NCI-H524 (cell line): ENCODE results near the gene BTRC.

ENCODE experiments used
- DNase-seq, 2 experiments: peaks; one replicate each; lab custom pipeline; 2025; lab: John Stamatoyannopoulos, UW

The BTRC gene

DNA sequence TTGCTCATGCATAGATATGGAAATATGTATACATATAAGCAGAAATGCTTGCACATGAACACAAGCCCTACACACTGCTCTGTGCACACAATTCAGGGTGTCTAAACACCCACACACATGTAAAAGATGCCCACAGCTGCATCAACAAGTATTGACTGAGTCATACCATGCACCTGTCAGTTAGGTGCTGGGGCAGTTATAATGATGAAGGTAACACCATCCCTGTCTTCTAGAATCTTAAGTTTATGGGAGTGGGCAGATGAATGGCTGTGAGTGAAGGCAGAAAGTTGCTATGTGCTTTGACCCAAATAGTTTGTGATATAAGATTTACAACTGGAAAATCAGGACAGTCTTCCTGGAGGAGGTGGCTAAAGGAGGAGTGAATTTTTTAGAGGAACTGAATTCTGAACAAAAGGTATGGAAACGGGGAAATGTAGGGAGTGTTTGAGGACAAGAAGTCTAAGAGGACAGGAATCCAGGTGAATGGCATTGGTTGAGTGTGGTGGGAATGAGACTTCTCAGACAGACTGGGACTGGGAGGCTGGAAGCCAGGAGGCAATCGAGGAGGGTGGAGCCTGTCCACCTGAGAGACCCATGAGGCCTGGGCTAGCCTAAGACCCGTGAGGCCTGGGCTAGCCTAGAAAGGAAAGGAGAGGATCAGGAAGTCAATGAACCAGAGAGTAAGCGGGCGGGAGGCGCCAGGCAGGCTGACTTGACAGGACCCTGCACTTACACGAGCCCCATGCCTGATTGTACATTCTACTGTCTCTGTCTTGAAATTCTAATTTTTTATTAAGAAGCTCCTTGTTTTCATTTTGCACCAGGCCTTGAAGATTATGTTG is 213.4 kb downstream of the BTRC start:
- DNase-seq: no peak

DNA sequence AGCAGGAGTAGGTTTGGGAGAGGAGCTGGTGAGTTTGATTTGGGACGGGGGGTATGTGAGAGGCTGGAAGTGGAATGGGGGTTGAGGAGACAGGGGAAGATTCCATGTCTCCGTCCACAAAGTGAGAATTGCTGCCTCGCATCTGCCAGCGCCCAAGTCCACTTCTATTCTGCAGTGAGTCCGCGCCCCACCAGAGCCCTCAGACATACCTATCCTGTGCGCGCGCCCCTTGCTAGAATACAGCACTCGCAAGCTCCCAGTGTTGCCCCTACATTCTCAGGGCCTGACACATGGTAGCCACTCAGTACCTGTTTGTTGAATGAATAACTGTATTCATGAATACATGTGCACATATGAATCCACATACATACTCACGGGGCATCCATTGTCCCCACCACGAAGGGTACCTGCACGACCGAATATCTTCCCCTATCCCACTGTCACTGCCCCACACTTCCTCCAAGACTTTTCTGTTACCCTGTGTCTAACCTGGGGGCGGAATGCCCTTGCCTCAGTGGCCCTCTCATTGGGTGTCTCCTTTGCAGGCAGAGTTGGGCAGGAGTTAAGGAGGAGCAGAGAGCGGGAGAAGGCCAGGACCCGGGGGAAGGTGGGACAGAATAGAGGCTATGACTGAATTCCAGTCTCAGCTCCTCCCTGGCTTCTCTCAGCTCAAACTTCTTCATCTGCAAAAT is 214.2 kb downstream of the BTRC start:
- no peak for DNase-seq

DNA sequence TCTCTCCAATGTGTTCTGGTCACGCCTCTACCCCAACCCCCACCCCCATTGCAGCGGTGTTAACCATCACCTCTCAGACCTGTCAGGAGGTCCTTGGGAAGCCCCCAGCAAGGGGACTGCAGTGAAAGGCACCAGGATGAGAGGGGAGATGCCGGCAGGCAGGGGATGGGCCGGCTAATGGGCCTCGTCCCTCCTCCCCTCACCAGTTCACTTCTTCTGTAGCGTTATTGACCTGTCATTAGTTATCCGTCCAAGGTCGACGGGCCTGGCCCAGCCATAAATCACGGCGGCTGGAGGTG is 215.3 kb downstream of the BTRC start:
- no peak for DNase-seq

DNA sequence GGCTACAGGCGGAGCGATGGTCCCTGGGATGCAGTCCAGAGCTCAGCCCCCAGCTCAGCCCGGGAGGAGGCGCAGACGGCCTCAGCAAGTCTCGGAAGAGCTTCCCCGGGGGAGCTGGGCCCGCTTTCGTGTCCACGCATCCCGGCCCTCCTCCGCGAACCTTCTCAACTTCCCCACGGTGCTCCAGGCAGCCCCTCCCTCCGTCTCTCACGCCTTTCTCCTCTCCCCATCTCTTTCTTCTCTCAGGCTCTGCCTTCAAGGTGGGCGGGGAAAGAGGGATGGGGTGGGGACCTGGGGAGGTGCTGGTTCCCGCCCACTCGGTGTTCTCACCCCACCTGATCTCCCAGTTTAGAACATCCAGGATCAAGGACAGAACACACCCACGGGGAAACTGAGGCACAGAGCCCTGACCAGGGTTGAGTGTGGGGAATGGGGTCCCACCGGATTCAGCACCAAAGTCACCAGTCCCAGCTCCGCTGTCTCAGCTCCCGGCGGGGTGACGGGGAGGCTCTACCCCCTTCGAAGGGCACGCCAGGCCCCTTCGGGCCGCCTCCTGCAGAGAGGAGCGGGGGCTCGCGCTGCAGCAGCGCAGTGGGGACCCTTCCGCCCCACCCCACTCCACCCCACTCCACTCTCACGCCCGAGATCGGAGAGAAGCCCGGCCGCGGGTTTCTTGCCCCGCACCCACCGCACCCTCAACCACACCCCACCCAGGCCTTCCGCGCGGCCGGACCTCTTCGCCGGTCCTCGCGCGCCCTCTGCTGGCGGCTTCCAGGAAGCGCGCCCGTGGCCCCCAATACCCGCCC is 215.9 kb downstream of the BTRC start:
- DNase-seq: peak; percentile 7 to 26

DNA sequence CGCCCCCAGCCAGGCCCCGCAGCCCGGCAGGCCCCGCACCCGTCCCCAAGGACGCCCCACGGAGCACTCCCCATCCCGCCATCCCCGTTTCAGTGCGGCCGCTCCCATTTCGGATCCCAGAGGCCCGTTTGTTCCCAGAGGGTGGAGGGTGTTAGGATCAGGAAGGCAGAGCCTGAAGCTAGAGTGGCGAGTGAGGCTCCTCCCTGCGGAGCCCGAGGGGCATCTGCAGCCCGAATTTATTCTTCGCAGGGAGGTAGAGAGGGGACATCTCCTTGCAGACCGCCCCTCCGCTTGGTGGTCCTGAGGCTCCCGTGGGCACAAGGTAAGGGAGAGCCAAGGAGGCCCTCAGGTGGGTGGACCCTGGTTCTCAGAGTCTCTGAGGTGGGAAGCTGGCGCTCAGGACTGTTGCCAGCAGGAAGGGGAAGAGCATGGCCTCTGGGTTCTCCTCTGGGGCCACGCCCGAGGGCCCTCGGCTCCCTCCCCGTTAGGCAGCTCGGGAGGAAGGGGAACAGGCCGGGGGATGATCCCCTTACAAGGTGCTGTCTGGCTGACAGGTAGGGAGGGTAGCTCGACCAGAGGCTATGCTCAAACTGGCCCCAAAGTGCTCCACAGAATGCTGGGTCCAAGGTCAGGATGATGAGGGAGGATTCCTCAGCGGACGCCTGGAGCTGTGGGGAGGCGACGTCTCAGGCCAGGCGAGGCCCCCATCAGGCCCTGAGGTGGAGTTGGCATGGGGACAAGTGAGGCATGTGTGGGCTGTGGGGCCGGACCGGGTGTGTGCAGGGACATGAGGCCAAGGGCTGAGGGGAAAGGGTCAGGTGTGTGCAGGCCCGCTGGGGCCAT is 216.7 kb downstream of the BTRC start:
- peak in 1 of 2 experiments; percentile 27 for DNase-seq

DNA sequence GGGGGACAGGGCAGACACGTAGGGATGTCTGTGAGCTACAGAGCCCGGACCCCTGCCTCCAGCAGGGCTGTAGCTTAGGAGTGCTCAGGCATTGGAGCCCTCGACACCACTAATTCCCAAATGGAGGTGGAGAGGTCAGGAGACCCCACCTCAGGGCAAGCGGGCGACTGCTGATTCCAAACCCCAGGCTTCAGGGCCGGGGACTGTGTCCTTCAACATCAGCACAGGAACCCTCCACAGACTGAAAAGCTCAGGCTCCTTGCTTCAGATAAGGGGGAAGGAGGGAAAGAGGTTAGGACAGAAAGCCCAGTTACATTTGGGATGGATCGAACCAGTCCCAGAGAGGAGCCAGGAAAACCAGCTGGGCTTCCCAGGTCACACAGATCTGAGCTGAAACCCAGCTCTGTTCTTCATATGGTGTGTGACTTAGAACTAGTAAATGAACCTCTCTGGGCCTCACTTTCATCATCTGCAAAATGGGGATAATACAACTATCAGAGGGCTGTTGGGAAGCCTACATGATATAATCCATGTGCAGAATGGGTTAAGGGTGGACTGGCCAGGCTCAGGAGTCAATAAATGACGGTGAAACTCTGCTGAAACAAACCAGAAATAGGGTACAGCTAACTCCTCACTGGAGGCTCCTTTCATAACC is 217.4 kb downstream of the BTRC start:
- DNase-seq: no peak

DNA sequence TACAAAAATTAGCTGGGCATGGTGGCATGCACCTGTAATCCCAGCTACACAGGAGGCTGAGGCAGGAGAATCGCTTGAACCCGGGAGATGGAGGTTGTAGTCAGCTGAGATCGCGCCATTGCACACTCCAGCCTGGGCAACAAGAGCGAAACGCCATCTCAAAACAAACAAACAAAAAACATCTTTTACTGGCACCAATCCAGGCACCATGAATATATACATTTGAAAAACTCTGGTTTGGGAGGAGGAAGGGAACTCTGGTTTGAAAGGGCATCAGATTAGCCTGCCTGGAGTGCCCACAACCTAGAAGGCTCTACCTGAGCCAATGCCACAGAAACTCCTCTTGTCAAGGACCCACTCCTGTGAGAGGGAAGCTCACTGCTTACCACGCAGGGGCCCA is 218.2 kb downstream of the BTRC start:
- DNase-seq: no peak

DNA sequence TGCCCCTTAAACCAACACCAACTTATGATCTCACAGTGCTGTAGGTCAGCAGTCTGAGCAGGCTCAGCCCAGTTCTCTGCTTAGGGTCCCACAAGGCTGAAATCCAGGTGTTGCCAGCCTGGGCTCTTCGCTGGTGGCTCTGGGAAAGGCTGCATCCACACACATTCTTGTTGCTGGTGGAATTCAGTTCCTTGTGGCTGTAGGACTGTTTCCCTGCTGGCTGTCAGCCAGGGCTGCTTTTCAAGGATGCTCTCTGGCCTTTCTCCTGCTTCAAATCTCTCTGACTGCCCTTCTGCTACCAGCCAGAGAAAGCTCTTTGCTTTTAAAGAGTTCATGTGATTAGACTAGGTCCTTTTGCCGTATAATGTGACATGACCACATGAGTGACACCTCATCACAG is 218.8 kb downstream of the BTRC start:
- no peak for DNase-seq

DNA sequence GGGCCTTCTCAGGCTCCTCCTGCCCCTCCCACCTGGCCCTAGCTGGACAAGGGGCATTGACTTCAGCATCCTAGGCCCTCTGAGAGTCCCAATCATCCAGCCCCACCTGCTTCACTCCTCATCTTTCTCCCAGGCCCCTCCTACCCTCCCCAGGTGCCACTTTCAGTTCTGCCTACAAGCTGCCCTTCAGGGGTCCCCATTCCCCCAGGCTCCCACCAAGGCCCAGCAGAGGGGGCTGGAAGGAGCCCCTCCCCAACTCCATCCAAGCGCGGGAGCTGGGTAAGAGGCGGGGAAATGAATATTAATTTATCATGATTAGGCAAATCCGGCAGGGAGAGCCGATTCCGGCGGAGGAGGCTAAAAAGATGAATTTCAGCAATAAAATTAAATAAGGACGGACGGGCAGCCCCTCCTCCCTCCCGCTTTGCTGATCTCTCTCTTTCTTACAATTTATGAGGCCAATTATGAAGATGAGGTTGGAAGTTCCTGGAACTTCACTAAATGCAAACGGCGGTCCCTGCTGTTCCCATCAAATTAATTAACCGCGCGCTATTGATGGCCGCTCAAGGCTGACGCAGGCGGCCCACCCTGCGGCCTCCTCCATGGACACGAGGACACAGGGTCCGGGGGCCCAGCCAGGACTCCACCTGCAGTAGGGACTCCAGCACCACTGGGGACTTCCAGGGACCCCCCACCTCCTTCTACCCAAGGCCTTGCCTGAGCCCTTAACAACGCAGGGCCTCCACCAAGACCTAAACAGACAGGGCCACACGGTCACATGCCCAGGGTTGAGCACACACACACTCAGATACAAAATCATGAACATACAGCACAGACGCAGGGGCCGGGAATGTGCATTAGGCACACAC is 220.2 kb downstream of the BTRC start:
- no peak for DNase-seq

DNA sequence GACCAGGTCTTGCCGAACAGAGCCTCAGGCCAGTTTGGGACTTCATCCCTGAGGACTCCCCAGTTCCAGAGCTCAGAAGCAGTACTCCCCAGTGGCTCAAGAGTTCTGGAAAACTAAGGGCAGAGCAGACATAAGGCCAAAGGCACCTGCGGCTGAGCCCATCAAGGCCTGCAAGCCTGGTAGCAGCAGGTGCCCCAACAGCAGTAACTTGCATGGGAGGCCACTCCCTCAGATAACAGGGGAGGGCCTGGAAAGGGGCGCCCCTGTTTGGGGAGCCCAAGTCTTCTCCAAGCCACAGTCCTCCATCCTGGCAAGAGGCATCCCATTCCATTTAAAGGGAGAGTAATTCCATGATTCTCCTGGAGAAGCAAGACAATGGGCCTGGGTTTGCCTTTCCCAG is 221.1 kb downstream of the BTRC start:
- DNase-seq: no peak

DNA sequence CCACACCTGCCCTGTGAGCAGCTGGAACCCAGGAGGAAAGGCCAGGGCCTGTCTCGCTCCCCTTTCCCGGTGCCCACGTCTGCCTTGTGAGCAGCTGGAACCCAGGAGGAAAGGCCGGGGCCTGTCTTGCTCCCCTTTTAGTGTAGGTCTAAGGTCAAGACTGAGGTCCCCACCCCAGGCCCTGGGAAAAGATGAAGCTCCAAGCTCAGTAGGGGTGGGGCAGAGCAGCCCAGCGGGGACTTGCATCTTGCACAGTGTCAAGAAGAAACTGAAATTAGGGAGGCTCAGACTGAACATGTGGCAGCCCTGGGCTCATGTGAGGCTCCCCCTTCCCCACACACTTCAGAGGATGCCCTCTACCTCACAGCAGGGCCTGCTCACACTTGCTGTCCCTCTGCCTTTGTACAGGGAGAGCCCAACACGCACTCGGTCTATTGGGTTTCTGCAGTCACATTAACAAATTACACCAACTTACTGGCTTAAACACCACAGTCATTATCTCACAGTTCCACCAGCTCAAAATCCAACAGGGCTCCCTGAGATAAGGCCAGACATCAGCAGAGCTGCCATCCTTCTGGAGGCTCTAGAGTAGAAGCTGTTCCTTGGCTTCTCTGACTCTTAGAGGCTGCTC is 221.7 kb downstream of the BTRC start:
- no peak for DNase-seq

DNA sequence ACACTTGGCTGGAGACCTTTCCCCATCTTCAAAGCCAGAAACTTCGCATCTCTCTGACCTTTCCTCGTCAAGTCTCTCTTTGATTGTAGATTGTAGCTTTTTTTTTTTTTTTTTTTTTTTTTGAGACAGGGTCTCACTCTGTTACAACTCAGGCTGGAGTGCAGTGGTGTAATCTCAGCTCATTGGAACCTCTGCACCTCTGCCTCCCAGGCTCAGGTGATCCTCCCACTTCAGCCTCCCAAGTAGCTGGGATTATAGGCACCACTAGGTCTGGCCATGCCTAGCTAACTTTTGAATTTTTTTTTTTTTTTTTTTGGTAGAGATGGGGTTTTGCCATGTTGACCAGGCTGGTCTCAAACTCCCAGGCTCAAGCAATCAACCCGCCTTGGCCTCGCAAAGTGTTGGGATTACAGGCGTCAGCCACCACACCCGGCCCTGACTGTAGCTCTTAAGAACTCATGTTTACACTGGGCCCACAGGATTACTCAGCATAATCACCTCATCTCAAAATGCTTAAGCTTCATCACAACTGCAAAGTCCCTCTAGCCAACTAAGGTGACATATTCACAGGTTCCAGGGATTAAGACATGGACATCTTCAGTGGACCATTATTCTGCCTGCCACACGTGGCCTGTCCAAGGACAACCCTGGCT is 222.4 kb downstream of the BTRC start:
- no peak for DNase-seq

DNA sequence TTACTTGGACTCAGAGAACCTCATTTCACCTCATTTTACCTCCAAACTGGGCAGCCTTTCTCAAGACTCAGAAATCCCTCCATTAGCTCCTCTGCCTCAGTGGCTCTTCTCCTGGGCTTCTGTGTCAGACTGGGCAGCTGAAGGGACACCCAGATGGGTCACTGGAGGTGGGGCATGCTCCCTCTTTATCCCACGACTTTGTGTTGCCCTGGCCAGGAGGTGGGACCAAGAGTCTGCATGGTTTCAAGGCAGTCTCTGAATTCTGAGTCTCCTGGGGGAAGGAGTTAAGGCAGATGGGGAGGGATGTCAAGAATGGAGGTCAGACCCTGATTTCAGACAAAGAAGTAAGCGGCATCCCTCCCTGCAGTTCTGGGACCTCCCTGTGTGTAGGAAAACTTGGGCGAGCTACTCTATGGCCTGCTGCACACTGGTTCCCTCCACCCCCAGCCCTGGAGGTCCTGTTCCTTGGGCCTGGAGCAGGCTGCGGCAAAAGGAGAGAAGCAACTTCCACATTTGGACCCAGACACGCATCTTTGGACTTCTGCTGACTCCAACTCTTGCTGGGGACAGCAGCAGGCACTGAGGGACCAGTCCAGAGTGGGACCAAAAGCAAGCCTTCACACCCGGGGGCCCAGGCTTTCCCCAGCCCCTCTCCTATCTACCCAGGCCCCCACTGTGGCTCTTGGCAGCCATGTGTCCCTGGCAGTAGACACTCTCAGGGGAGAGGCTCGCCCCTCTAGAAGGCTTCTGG is 223.3 kb downstream of the BTRC start:
- no peak for DNase-seq

DNA sequence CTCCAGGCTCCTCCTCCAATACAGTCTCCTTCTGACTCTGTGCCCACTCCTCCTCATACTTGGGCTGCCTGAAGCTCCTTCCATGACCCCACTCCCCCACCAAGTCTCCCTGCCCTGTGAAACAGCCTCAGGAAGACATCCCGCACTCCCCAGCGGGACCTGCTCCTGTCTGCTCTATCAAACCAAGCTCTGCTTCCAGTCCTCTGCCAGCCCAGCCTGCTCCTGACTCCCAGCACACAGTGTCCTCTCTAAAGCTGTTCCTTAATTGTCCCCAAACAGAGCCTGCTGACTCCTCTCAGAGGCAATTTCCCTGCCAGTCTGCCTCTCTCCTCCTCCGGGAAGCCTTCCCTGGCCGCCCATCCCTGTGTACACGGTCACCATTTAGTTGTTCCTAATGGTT is 224.2 kb downstream of the BTRC start:
- no peak for DNase-seq

DNA sequence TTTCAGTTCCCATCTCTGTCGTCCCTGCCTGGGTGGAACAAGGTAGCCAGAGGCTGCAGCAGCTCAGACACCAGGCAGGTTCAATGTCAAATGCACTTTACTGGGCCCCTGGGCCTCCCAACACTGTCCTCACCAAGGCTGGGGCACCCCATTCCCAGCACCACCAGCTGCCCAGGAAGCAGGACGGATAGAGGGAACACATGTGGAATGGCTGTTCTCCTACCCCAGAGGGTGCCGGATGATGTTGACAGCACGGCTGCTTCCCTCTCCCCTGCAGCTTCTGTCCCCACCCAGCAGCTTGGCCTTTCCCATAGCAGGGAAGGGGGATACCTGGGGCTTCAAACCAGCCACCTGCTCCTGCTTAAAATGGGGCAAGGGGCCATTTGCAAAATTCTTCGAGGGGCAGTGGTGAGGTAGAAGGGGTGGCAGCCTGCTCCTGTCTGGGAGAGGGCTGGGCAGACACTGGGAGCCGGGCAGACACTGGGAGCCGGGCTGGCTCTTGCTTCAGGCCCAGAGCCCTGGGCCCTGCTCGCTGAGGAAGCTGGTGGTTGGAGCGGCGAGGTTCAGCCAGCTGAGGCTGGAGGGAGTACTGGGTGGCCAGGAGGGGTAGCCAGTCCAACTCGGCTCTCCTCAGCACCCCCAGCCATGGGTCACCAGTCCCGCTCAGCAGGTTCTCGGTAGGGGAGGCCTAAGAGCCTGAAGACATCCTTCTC is 225.0 kb downstream of the BTRC start:
- DNase-seq: no peak

DNA sequence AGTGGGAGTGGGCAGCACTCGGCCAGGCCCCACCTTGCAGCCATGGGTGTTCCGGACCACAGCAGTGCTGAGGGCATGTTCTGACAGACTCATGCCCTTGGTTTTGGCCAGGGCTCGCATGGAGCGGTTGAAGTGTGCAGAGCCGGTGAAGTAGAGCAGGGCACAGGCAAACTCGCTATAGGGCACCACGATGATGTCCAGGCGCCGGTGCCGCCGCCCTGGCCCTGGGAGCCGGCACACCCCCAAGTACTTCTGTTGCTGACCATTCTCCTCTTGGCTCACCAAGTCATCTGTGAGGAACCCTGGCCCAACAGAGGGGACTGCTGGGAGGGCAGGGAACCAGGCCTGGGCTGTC is 225.5 kb downstream of the BTRC start:
- no peak for DNase-seq

DNA sequence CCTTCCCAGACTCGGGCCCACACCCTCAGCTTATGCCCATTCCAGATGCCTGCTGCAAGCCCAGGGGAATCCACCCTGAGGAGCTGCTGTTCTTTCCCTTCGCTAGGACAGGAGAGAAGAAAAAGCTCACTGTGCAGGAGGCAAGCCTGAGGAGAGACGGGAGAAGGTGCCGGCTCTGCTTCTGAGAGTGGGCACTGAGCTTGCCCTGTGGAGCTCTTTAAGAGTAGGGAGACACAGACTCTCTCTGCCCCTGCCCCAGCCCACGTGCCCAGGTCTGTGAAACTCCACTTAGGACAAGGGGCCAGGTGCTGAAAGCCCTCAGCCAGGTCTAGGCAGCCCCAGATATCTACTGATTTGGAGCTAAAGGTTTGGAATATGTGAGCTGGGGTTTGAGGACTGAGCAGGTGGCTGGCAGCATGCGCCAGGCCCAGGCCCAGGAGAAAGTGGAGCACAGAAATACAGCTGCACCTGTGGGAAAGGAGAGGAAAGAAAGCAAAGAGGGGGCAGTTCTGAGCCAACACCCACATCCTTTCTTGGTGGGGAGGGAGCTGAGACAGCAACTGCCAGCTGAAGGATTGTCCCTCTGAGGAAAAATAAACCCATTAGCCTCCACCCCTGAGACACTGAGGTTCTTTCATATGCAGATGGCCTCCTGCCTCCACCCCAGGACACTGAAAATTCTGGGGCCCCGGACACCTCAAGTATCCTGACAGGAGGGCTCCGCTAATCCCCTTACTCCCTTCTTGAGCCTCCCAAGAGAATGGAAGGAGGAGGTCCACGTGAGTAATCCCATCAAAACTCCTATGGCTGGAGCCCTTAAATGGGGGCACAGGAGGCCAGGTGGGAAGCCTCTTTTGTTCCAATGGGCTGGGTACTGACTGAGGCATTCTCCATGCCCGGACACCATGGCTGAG is 226.8 kb downstream of the BTRC start:
- DNase-seq: no peak
